Sigmoid colon (tissue), 7 donors: Measurements from ENCODE around the gene BIRC5. TPM values are rescaled to one million over a fixed set of nuclear protein-coding genes. Genes with fewer than 3 reads are reported as not detected.

Source experiments
- DNase-seq: peaks from one replicate; pipeline ENCODE4 v3.0.0-alpha.2; 2019
- H3K27ac ChIP-seq, 4 donors: fragments of 200-600 bp; sonication (generic); one replicate each; pipeline ENCODE4 v1.5.1; 2016 to 2019; ENCODE audit warnings: mild to moderate bottlenecking in 1 of 4
- H3K27me3 ChIP-seq, 3 donors: fragments of 200-600 bp; sonication (generic); one replicate each; pipeline ENCODE4 v1.5.1; 2019; ENCODE audit warnings: mild to moderate bottlenecking in 1 of 3
- H3K36me3 ChIP-seq, 4 donors: fragments of 200-600 bp; sonication (generic); one replicate each; pipeline ENCODE4 v1.5.1; 2016 to 2019
- H3K4me1 ChIP-seq, 4 donors: fragments of 200-600 bp; sonication (generic); one replicate each; pipeline ENCODE4 v1.5.1; 2017 to 2019
- H3K4me3 ChIP-seq, 4 donors: fragments of 200-600 bp; sonication (generic); one replicate each; pipeline ENCODE4 v1.5.1; 2017 to 2019; ENCODE audit warnings: mild to moderate bottlenecking in 2 of 4, moderate library complexity in 1 of 4
- H3K9me3 ChIP-seq, 4 donors: fragments of 200-600 bp in 3 of 4; sonication (generic) in 3 of 4; one replicate each; pipeline versions ENCODE4 v1.5.1 to v1.6.1; 2013 to 2019
- CTCF ChIP-seq, 4 experiments: fragments of 450-650 bp in 3 of 4; fragments of 200-600 bp in 1 of 4; IDR thresholded peaks; one replicate each; pipeline ENCODE4 v1.5.1; 2016 to 2019; ENCODE audit warnings: antibody characterized with exemption in 4 of 4, mild to moderate bottlenecking in 3 of 4, moderate library complexity in 2 of 4
- EP300 ChIP-seq, 4 donors: sonication (generic); formaldehyde crosslinking; IDR thresholded peaks; one replicate each; pipeline ENCODE4 v1.6.1; 2017; ENCODE audit warnings: antibody characterized with exemption in 4 of 4
- POLR2A ChIP-seq, 2 donors: fragments of 450-650 bp; IDR thresholded peaks; one replicate each; pipeline ENCODE4 v1.6.1; 2016; ENCODE audit warnings: antibody characterized with exemption in 2 of 2, mild to moderate bottlenecking in 2 of 2, moderate library complexity in 2 of 2
- POLR2AphosphoS5 ChIP-seq, 4 donors: sonication (generic); formaldehyde crosslinking; IDR thresholded peaks; one replicate each; pipeline ENCODE4 v1.6.1; 2017; ENCODE audit warnings: antibody characterized with exemption in 4 of 4
- WGBS, 2 donors: extraction: QIAGEN DNeasy Blood & Tissue Kit; methylation state at CpG; one replicate each; pipeline ENCODE4 v1.1.7; 2013; 5-methylcytosine and 5-hydroxymethylcytosine counted together
- intact Hi-C: fragments of 100-400 bp; cut with DNase I; formaldehyde crosslinking; loops from one replicate; pipeline ENCODE4 v1.15.1; 2023
- polyA plus RNA-seq, 3 donors: library from polyadenylated mRNA; stranded (reverse); fragments of 200-250 nt; gene quantifications; one replicate each; pipeline ENCODE4 v1.2.3, GENCODE V29; 2013
- total RNA-seq, 4 donors: library from RNA; depleted of rRNA; stranded (reverse); fragments of >200 nt; gene quantifications; one replicate each; pipeline ENCODE4 v1.1.0, GENCODE V29; 2016
- donor health status: healthy with polysubstance abuse.
- donor health status: Bipolar disorder and iron deficiency.
- donor health status: healthy.

BIRC5 gene
- total and polyA plus RNA-seq, 7 donors, result 0.16 to 33.5 (median 3.1) TPM

GRCh38 chr17:78182504-78182903 is 31.5 kb upstream of the BIRC5 start:
- WGBS, 2 donors, result 93 to 96% methylated on average over 13 of the region's 13 CpGs
- peaks cover 0 to 58% (median 44%) of the 10 kb centered on the region in 4 donors for H3K4me1 ChIP-seq
- TF ChIP-seq POLR2A (IDR thresholded peaks at IDR 0.05) (no peak), POLR2AphosphoS5 (IDR thresholded peaks at IDR 0.05) (no peak), CTCF (IDR thresholded peaks at IDR 0.05) (no peak), EP300 (IDR thresholded peaks at IDR 0.05) (no peak)
- H3K27me3 ChIP-seq, result no peaks in the 10 kb centered on the region
- DNase-seq, result no peak
- no peaks in the 10 kb centered on the region for H3K9me3 ChIP-seq
- peak overlapping the region in 1 of 4 donors; percentile 82 for H3K27ac ChIP-seq
- no peaks in the 10 kb centered on the region for H3K36me3 ChIP-seq
- intact Hi-C loops, result no loop called here
- H3K4me3 ChIP-seq, result no peak overlapping the region

GRCh38 chr17:78183916-78184315 is 30.1 kb upstream of the BIRC5 start:
- H3K27me3 ChIP-seq, result no peaks in the 10 kb centered on the region
- H3K4me1 ChIP-seq, result peaks cover 0 to 60% (median 44%) of the 10 kb centered on the region in 4 donors
- H3K4me3 ChIP-seq, result no peak overlapping the region
- H3K27ac ChIP-seq, result peak overlapping the region in 3 of 4 donors; percentile 18 to 82 (median 46)
- intact Hi-C loops, result no loop called here
- no peaks in the 10 kb centered on the region for H3K36me3 ChIP-seq
- H3K9me3 ChIP-seq, result no peaks in the 10 kb centered on the region
- 82 to 87% methylated on average over 12 of the region's 12 CpGs for WGBS, 2 donors
- TF ChIP-seq POLR2A (IDR thresholded peaks at IDR 0.05) (no peak), CTCF (IDR thresholded peaks at IDR 0.05) (no peak), EP300 (IDR thresholded peaks at IDR 0.05) (no peak), POLR2AphosphoS5 (IDR thresholded peaks at IDR 0.05) (no peak)
- no peak for DNase-seq

GRCh38 chr17:78184351-78184750 is 29.7 kb upstream of the BIRC5 start:
- TF ChIP-seq CTCF (IDR thresholded peaks at IDR 0.05), result no peak
- TF ChIP-seq EP300 (IDR thresholded peaks at IDR 0.05), result no peak
- TF ChIP-seq POLR2AphosphoS5 (IDR thresholded peaks at IDR 0.05), result no peak
- no peak for TF ChIP-seq POLR2A (IDR thresholded peaks at IDR 0.05)
- Histone ChIP-seq H3K36me3 (no peaks in the 10 kb centered on the region), H3K4me3 (no peak overlapping the region), H3K9me3 (no peaks in the 10 kb centered on the region), H3K27ac (peak overlapping the region in 3 of 4 donors; percentile 18 to 82 (median 46)), H3K27me3 (no peaks in the 10 kb centered on the region), H3K4me1 (peaks cover 0 to 58% (median 43%) of the 10 kb centered on the region in 4 donors)
- intact Hi-C loops, result no loop called here
- peak; percentile 85 for DNase-seq
- WGBS, 2 donors, result 76 to 86% methylated on average over 10 of the region's 10 CpGs

- 88 to 89% methylated on average over 9 of the region's 9 CpGs for WGBS, 2 donors
- Histone ChIP-seq H3K36me3 (no peaks in the 10 kb centered on the region), H3K4me1 (peaks cover 0 to 53% (median 39%) of the 10 kb centered on the region in 4 donors), H3K27ac (peak overlapping the region in 3 of 4 donors; percentile 18 to 82 (median 46)), H3K4me3 (no peak overlapping the region), H3K27me3 (no peaks in the 10 kb centered on the region), H3K9me3 (no peaks in the 10 kb centered on the region)
- intact Hi-C loops, result no loop called here
- TF ChIP-seq CTCF (IDR thresholded peaks at IDR 0.05) (no peak), POLR2A (IDR thresholded peaks at IDR 0.05) (no peak), EP300 (IDR thresholded peaks at IDR 0.05) (no peak), POLR2AphosphoS5 (IDR thresholded peaks at IDR 0.05) (no peak)
- DNase-seq, result no peak
These were observed 29.2 kb upstream of the BIRC5 start for GRCh38 chr17:78184868-78185267.
